GM21737 (cell line): Measurements from ENCODE around the gene NCAPG2.

Experiments
- ATAC-seq: cut with Tn5 transposase; IDR thresholded peaks from one replicate; pipeline ENCODE4 v1.9.1; 2021; ENCODE audit warnings: mild to moderate bottlenecking, moderate library complexity; ENCODE audit not compliant: unreplicated experiment

The NCAPG2 gene

GRCh38 chr7:158583810-158584209 is 120.8 kb downstream of the NCAPG2 start:
- no peak for ATAC-seq

- ATAC-seq, result no peak
These were observed 121.5 kb downstream of the NCAPG2 start for GRCh38 chr7:158583143-158583542.

DNA sequence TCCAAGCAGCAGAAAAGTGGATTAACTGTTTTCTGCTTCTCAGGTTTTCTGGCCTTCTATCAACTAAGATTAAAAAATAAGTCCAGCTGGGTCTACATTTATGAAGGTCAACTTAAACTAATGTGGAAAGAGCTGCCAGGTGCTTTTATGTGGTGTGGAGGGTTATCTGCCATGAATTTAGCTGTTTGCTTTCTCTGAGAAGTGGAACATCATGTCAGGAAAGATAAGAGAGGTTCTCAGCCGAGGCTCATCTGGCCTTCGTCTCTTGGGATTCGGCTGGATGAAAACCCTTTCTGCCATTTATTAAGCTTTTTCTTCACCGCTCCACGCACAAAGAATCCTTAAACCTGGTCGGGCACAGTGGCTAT is 122.5 kb downstream of the NCAPG2 start:
- no peak for ATAC-seq

DNA sequence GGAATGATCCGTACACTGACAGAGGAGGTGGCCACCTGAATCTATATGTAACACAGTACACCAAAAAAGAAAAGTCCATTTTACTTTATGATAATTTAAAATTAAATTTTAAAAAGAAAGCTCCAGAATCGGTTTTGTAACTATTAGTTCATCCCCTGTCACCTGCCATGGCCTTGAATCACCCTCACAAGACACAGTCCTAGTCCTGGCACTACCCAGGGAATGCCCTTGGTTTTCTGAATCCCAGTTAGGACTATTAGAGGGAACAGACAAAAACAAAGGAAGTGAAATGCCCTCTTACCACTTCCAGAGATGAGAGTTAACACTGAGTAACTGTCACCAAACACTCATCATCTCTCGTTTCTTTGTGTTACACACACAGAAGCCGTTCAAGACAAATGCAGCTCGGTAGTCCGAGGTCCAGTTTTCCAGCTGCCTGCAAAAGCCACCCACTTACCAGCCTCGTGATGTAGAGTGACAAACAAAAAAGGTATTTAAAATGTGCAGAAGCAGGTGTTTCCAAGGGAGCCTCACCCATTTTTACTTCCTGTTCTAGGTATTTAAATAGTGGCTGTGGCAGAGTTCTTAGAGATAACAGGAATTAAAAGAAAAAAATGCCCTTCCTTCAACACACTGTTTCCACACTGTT is 123.0 kb downstream of the NCAPG2 start:
- no peak for ATAC-seq
